Heart right ventricle (tissue), 16 donors: Measurements from ENCODE around the gene OR1J4. TPM values are rescaled to one million over a fixed set of nuclear protein-coding genes. Genes with fewer than 3 reads are reported as not detected.

Experiments used
- ATAC-seq, 8 donors: fragments of 200-7000 bp; cut with Tn5 transposase; one replicate each; pipeline ENCODE4 v1.9.1; 2020; ENCODE audit warnings: mild to moderate bottlenecking in 8 of 8, moderate library complexity in 8 of 8, moderate number of reproducible peaks in 1 of 8
- DNase-seq, 2 donors: peaks; one replicate each; pipeline ENCODE4 v3.0.0-alpha.2; 2020
- H3K27ac ChIP-seq, 10 donors: fragments of 200-600 bp; sonication (generic) in 2 of 10; one replicate each; pipeline versions ENCODE4 v1.5.0 to v1.8.0; 2020 to 2022; ENCODE audit warnings: mild to moderate bottlenecking in 3 of 10
- H3K27me3 ChIP-seq, 7 donors: fragments of 200-600 bp; one replicate each; pipeline ENCODE4 v1.8.0; 2021 to 2022; ENCODE audit warnings: mild to moderate bottlenecking in 2 of 7
- H3K36me3 ChIP-seq, 9 donors: fragments of 200-600 bp; sonication (generic) in 1 of 9; one replicate each; pipeline versions ENCODE4 v1.5.0 to v1.8.0; 2020 to 2022; ENCODE audit warnings: mild to moderate bottlenecking in 2 of 9
- H3K4me1 ChIP-seq, 9 donors: fragments of 200-600 bp; sonication (generic) in 1 of 9; one replicate each; pipeline versions ENCODE4 v1.5.0 to v1.8.0; 2020 to 2022; ENCODE audit warnings: mild to moderate bottlenecking in 4 of 9
- H3K4me3 ChIP-seq, 10 donors: fragments of 200-600 bp; sonication (generic) in 2 of 10; one replicate each; pipeline versions ENCODE4 v1.5.0 to v1.8.0; 2020 to 2022; ENCODE audit warnings: mild to moderate bottlenecking in 7 of 10, moderate library complexity in 2 of 10
- H3K9me3 ChIP-seq, 11 donors: fragments of 200-600 bp in 10 of 11; sonication (generic) in 2 of 11; one replicate each; pipeline versions ENCODE4 v1.5.0 to v1.8.0; 2013 to 2022; ENCODE audit warnings: mild to moderate bottlenecking in 2 of 11, control low read depth in 1 of 11, moderate library complexity in 1 of 11
- CTCF ChIP-seq, 9 donors: fragments of 200-600 bp; sonication (generic) in 2 of 9; IDR thresholded peaks; one replicate each; pipeline versions ENCODE4 v1.5.0 to v1.8.0; 2021 to 2022; ENCODE audit warnings: antibody characterized with exemption in 9 of 9, mild to moderate bottlenecking in 5 of 9, moderate library complexity in 1 of 9
- WGBS, 2 donors: extraction: QIAGEN DNeasy Blood & Tissue Kit; methylation state at CpG; one replicate each; pipeline ENCODE4 v1.1.7; 2013; ENCODE audit warnings: inconsistent platforms in 1 of 2; 5-methylcytosine and 5-hydroxymethylcytosine counted together
- intact Hi-C, 10 donors: fragments of 100-400 bp; cut with DNase I; formaldehyde crosslinking; loops; one replicate each; pipeline versions ENCODE4 v1.11.1 to v1.14.2; 2022
- long read RNA-seq, 3 donors: library from polyadenylated mRNA; unstranded; transcript quantifications; one replicate each; pipeline ENCODE4 v2.0.0, GENCODE V29; 2020 to 2021
- polyA plus RNA-seq, 2 donors: library from polyadenylated mRNA; stranded (reverse); fragments of 200-250 nt; gene quantifications; one replicate each; pipeline ENCODE4 v1.2.3, GENCODE V29; 2013
- total RNA-seq, 10 donors: library from RNA; stranded (reverse); fragmentation: NEBNext Ultra II Directional in 3 of 10; extraction: Animal tissue kit (Norgen Biotek cat#: 25700) in 3 of 10; gene quantifications; one replicate each; pipeline versions ENCODE4 v1.2.1 to v1.2.4, GENCODE V29; 2021 to 2023
- donor health status: Arrhythmogenic right ventricular cardiomyopathy.
- donor health status: ischemic (EF 13 %, LVEDD 7.1; RV severe dilation, severe dysfunction).
- donor health status: healthy with polysubstance abuse.
- donor health status: DM: no; HTN: yes; CAD: no.
- donor health status: DM: no; HTN: no; CAD: no.
- donor health status: ischemic (EF 25% LVEDD 6.9; RV normal size, moderate dysfunction).
- donor health status: ischemic (EF 25% LVEDD 5.7; RV mildly dilated, moderate dysfunction).
- donor health status: healthy.
- donor health status: DM: yes; HTN: yes; CAD: no.
- donor health status: Ischemic cardiomyopathy.
- donor health status: ischemic (EF 35%, LVEDD 5.7; RV mildly dilated, moderate dysfunction).
- donor health status: nonischemic (EF 11% LVEDD 7.7; RV severe dilation, severe dysfunction).
- donor health status: DM: yes; HTN: yes; CAD: no.
- donor health status: PGD.
- donor health status: ischemic (EF 29% LVEDD 5.4; RV normal size, mild dysfunction).
- donor health status: nonischemic (EF 23%, LVEDD 6.1; RV moderate dilation, normal function).

The OR1J4 gene
- total RNA-seq (not detected), polyA plus RNA-seq (not detected)
- long read RNA-seq, donor 1 = 0 reads
- long read RNA-seq, donor 2 = 0 reads
- long read RNA-seq, donor 3 = 0 reads

- ATAC-seq (no peak), DNase-seq (no peak)
- H3K4me1 ChIP-seq = no peaks in the 10 kb centered on the region
- no peaks in the 10 kb centered on the region for H3K36me3 ChIP-seq
- H3K9me3 ChIP-seq = no peaks in the 10 kb centered on the region
- H3K4me3 ChIP-seq = no peak within 1 kb of the TSS
- peaks cover 0 to 45% (median 9%) of the 10 kb centered on the region in 7 donors for H3K27me3 ChIP-seq
- H3K27ac ChIP-seq = no peak within 1 kb of the TSS
- intact Hi-C loops = no loop called here
- 77% methylated on average over 4 of the region's 4 CpGs for WGBS, 2 donors
- TF ChIP-seq CTCF (IDR thresholded peaks at IDR 0.05) = no peak
Measured at GRCh38 chr9:122518841-122519240, at the start of gene OR1J4. Gene OR1J4, plus strand, starts transcription at chr9:122519141. Its CDS starts 0 bp downstream, at chr9:122519141.

GRCh38 chr9:122474561-122474960, 44.4 kb upstream of the OR1J4 start:
- H3K27me3 ChIP-seq = peaks cover 0 to 35% (median 11%) of the 10 kb centered on the region in 7 donors
- no peaks in the 10 kb centered on the region for H3K36me3 ChIP-seq
- no peak overlapping the region for H3K27ac ChIP-seq
- no peaks in the 10 kb centered on the region for H3K9me3 ChIP-seq
- ATAC-seq = no peak
- WGBS, 2 donors = 17 to 34% methylated on average over 3 of the region's 3 CpGs
- intact Hi-C loops = no loop called here
- H3K4me3 ChIP-seq = no peak overlapping the region
- H3K4me1 ChIP-seq = no peaks in the 10 kb centered on the region
- no peak for TF ChIP-seq CTCF (IDR thresholded peaks at IDR 0.05)
- no peak for DNase-seq

GRCh38 chr9:122475717-122476116, 43.2 kb upstream of the OR1J4 start:
- H3K27ac ChIP-seq = no peak overlapping the region
- intact Hi-C loops = no loop called here
- ATAC-seq (no peak), DNase-seq (no peak)
- H3K9me3 ChIP-seq = no peaks in the 10 kb centered on the region
- H3K27me3 ChIP-seq = peaks cover 0 to 29% (median 11%) of the 10 kb centered on the region in 7 donors
- H3K36me3 ChIP-seq = no peaks in the 10 kb centered on the region
- no peaks in the 10 kb centered on the region for H3K4me1 ChIP-seq
- 25 to 36% methylated on average over 2 of the region's 2 CpGs for WGBS, 2 donors
- no peak for TF ChIP-seq CTCF (IDR thresholded peaks at IDR 0.05)
- no peak overlapping the region for H3K4me3 ChIP-seq

GRCh38 chr9:122477346-122477745, 41.6 kb upstream of the OR1J4 start:
- no peak overlapping the region for H3K4me3 ChIP-seq
- H3K27ac ChIP-seq = no peak overlapping the region
- no peaks in the 10 kb centered on the region for H3K9me3 ChIP-seq
- no peak for ATAC-seq
- no peak for TF ChIP-seq CTCF (IDR thresholded peaks at IDR 0.05)
- H3K27me3 ChIP-seq = peaks cover 0 to 31% (median 13%) of the 10 kb centered on the region in 7 donors
- intact Hi-C loops = no loop called here
- no peaks in the 10 kb centered on the region for H3K36me3 ChIP-seq
- 87 to 90% methylated on average over 3 of the region's 3 CpGs for WGBS, 2 donors
- H3K4me1 ChIP-seq = no peaks in the 10 kb centered on the region
- DNase-seq = no peak
